GM12878 (cell line): ENCODE measurements around the gene HNRNPU.

Experiments used
- CHD2 ChIP-seq: IDR thresholded peaks from 2 replicates; pipeline ENCODE4 v1.6.1; 2011; ENCODE audit warnings: low read depth, low read length, improper control_type of control experiment, borderline replicate concordance
- CTCF ChIP-seq, 3 experiments: IDR thresholded peaks in 2 of 3; conservative IDR thresholded peaks in 1 of 3; 2 replicates each; pipeline ENCODE4 v1.5.1; 2011; ENCODE audit warnings: low read depth in 3 of 3, low read length in 3 of 3, mild to moderate bottlenecking in 3 of 3, control low read depth in 2 of 3, moderate library complexity in 2 of 3, inconsistent platforms in 1 of 3, mixed read lengths in 1 of 3; ENCODE audit not compliant: control insufficient read depth in 2 of 3, insufficient read depth in 1 of 3; ENCODE audit errors: extremely low read depth in 1 of 3
- MAX ChIP-seq: IDR thresholded peaks from 2 replicates; pipeline ENCODE4 v1.6.1; 2012; ENCODE audit warnings: low read depth, low read length, improper control_type of control experiment
- MEF2A ChIP-seq: IDR thresholded peaks from 2 replicates; pipeline ENCODE4 v1.6.1; 2011; ENCODE audit warnings: low read depth, mild to moderate bottlenecking, low read length, moderate library complexity; ENCODE audit not compliant: insufficient read depth
- POLR2A ChIP-seq: IDR thresholded peaks from 2 replicates; pipeline ENCODE4 v1.6.1; 2011; ENCODE audit warnings: low read depth, mild to moderate bottlenecking, low read length
- TARDBP ChIP-seq: IDR thresholded peaks from 2 replicates; pipeline ENCODE4 v1.6.1; 2016; ENCODE audit warnings: borderline replicate concordance
- ZSCAN29 ChIP-seq: fragments of 450-650 bp; IDR thresholded peaks from 2 replicates; pipeline ENCODE4 v1.6.1; 2017; ENCODE audit warnings: mild to moderate bottlenecking, moderate library complexity

- TF ChIP-seq POLR2A (no peak), CTCF (IDR thresholded peaks at IDR 0.05 in 2 of 3, conservative IDR thresholded peaks at IDR 0.05 in 1 of 3; ENCODE audit: control insufficient read depth in 2 of 3, extremely low read depth in 1 of 3, insufficient read depth in 1 of 3, low read depth in 3 of 3, low read length in 3 of 3) (no peak), MAX (no peak), CHD2 (no peak), ZSCAN29 (no peak), MEF2A (no peak), TARDBP (no peak)
These were observed 37.6 kb downstream of the HNRNPU start for GRCh38 chr1:244826712-244827111.
